ENCODE results near the gene TRIM14. TPM values are rescaled to one million over a fixed set of nuclear protein-coding genes. Genes with fewer than 3 reads are reported as not detected.
A peak's percentile ranks its signal among the peaks of the same experiment; 100 is the strongest.

Gene TRIM14
- total and polyA plus RNA-seq, 2 of the 13 experiments (the other 11 are each of a cell fraction or from before 2014, with no cell fraction given), result 9.2 to 13.0 TPM

DNA sequence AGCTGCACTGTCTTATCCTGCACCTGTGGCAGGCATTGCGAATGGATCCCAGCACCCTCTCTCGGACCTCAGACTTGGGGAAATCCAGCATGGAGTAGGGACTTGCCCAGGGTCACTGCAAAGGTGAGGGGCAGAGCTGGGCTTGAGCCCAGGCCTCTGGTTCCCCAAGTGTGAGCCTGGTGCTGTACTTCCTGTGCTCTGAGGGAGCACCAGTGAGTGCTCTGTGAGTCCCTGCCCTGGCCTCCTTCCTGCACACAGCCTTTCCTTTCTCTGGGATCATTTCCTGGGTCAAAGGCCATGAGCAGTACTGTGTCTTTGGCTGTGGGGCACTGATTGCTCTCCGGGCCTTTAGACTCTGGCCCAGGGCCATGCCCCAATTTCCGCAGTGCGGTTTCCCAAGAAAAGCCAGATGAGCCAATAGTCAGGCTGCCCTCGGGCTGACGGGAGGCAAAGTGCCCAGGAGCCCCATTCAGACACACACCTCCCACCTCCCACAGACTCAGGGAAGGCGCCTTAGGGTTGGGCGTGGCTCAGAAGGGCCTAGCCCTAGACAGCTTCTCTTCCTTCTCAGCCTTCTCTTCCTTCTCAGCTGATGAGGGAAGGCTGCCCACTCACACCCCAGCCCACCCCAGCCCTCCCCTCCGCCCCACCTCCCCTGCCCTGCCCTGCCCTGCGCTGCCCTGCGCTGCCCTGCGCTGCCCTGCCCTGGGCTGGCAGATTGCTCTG is 23.3 kb upstream of the TRIM14 start (continued):
- TF ChIP-seq, protein P1, sequence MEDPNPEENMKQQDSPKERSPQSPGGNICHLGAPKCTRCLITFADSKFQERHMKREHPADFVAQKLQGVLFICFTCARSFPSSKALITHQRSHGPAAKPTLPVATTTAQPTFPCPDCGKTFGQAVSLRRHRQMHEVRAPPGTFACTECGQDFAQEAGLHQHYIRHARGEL (CRISPR knock-in tag; IDR thresholded peaks at IDR 0.05), result no peak
- TF ChIP-seq ZNF619 (CRISPR knock-in tag; IDR thresholded peaks at IDR 0.05), result no peak
- TF ChIP-seq ZNF382 (CRISPR knock-in tag; IDR thresholded peaks at IDR 0.05; ENCODE audit: borderline replicate concordance), result no peak
- no peak for TF ChIP-seq ARHGAP35 (CRISPR knock-in tag; IDR thresholded peaks at IDR 0.05; ENCODE audit: borderline replicate concordance)
- TF ChIP-seq, protein P2, sequence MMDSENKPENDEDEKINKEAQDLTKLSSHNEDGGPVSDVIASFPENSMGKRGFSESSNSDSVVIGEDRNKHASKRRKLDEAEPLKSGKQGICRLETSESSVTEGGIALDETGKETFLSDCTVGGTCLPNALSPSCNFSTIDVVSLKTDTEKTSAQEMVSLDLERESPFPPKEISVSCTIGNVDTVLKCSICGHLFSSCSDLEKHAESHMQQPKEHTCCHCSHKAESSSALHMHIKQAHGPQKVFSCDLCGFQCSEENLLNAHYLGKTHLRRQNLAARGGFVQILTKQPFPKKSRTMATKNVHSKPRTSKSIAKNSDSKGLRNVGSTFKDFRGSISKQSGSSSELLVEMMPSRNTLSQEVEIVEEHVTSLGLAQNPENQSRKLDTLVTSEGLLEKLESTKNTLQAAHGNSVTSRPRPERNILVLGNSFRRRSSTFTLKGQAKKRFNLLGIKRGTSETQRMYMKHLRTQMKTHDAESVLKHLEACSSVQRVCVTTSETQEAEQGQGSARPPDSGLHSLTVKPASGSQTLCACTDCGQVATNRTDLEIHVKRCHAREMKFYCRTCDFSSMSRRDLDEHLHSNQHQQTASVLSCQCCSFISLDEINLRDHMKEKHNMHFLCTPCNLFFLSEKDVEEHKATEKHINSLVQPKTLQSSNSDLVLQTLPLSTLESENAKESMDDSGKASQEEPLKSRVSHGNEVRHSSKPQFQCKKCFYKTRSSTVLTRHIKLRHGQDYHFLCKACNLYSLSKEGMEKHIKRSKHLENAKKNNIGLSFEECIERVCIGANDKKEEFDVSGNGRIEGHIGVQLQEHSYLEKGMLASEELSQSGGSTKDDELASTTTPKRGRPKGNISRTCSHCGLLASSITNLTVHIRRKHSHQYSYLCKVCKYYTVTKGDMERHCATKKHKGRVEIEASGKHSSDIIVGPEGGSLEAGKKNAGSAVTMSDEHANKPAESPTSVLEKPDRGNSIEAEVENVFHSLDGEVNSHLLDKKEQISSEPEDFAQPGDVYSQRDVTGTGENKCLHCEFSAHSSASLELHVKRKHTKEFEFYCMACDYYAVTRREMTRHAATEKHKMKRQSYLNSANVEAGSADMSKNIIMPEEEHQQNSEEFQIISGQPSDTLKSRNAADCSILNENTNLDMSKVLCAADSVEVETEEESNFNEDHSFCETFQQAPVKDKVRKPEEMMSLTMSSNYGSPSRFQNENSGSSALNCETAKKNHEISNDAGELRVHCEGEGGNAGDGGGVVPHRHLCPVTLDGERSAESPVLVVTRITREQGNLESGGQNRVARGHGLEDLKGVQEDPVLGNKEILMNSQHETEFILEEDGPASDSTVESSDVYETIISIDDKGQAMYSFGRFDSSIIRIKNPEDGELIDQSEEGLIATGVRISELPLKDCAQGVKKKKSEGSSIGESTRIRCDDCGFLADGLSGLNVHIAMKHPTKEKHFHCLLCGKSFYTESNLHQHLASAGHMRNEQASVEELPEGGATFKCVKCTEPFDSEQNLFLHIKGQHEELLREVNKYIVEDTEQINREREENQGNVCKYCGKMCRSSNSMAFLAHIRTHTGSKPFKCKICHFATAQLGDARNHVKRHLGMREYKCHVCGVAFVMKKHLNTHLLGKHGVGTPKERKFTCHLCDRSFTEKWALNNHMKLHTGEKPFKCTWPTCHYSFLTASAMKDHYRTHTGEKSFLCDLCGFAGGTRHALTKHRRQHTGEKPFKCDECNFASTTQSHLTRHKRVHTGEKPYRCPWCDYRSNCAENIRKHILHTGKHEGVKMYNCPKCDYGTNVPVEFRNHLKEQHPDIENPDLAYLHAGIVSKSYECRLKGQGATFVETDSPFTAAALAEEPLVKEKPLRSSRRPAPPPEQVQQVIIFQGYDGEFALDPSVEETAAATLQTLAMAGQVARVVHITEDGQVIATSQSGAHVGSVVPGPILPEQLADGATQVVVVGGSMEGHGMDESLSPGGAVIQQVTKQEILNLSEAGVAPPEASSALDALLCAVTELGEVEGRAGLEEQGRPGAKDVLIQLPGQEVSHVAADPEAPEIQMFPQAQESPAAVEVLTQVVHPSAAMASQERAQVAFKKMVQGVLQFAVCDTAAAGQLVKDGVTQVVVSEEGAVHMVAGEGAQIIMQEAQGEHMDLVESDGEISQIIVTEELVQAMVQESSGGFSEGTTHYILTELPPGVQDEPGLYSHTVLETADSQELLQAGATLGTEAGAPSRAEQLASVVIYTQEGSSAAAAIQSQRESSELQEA (CRISPR knock-in tag; IDR thresholded peaks at IDR 0.05; ENCODE audit: not compliant biosample characterization), result no peak
- TF ChIP-seq CBX1 (IDR thresholded peaks at IDR 0.05; ENCODE audit: low read depth), result no peak
- TF ChIP-seq, protein P3, sequence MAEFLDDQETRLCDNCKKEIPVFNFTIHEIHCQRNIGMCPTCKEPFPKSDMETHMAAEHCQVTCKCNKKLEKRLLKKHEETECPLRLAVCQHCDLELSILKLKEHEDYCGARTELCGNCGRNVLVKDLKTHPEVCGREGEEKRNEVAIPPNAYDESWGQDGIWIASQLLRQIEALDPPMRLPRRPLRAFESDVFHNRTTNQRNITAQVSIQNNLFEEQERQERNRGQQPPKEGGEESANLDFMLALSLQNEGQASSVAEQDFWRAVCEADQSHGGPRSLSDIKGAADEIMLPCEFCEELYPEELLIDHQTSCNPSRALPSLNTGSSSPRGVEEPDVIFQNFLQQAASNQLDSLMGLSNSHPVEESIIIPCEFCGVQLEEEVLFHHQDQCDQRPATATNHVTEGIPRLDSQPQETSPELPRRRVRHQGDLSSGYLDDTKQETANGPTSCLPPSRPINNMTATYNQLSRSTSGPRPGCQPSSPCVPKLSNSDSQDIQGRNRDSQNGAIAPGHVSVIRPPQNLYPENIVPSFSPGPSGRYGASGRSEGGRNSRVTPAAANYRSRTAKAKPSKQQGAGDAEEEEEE (CRISPR knock-in tag; IDR thresholded peaks at IDR 0.05; ENCODE audit: borderline replicate concordance), result no peak
- no peak for TF ChIP-seq ZSCAN12 (CRISPR knock-in tag; IDR thresholded peaks at IDR 0.05)
- no peak for TF ChIP-seq ZNF260 (CRISPR knock-in tag; IDR thresholded peaks at IDR 0.05; ENCODE audit: borderline replicate concordance, low read depth)
- 0 out of 2 replicates have a peak, but pooled peaks have one; percentile 37 for TF ChIP-seq MIXL1 (CRISPR knock-in tag; IDR thresholded peaks at IDR 0.05)
- no peak for TF ChIP-seq HOXA5 (CRISPR knock-in tag; IDR thresholded peaks at IDR 0.05)
- TF ChIP-seq ZFY (CRISPR knock-in tag; IDR thresholded peaks at IDR 0.05), result peak; percentile 57; the same call in 1 of the 2 replicates
- no peak for TF ChIP-seq ZNF281 (CRISPR knock-in tag; IDR thresholded peaks at IDR 0.05; ENCODE audit: borderline replicate concordance)
- TF ChIP-seq PHF20 (CRISPR knock-in tag; IDR thresholded peaks at IDR 0.05), result peak; percentile 77
- TF ChIP-seq KDM5B (CRISPR knock-in tag; IDR thresholded peaks at IDR 0.05; ENCODE audit: borderline replicate concordance), result no peak
- no peak for TF ChIP-seq KDM4B (CRISPR knock-in tag; IDR thresholded peaks at IDR 0.05)
- TF ChIP-seq ZNF326 (CRISPR knock-in tag; IDR thresholded peaks at IDR 0.05; ENCODE audit: borderline replicate concordance), result no peak

Data from HepG2 (cell line).